Bronchial epithelial cell (primary cell): ENCODE data around the gene ZSWIM6. TPM values are rescaled to one million over a fixed set of nuclear protein-coding genes. Genes with fewer than 3 reads are reported as not detected.

ENCODE experiments used
- DNase-seq: peaks from one replicate; pipeline ENCODE4 v3.0.0-alpha.2; 2010; ENCODE audit warnings: low read depth
- FAIRE-seq: peaks from 2 replicates; lab custom pipeline; 2011; peaks lifted over from hg19 to GRCh38; lab: Jason Lieb, UNC
- H3K27me3 ChIP-seq: 2 replicates; pipeline ENCODE4 v1.5.1; 2011; ENCODE audit warnings: low read length; ENCODE audit not compliant: control insufficient read depth, insufficient read depth
- H3K36me3 ChIP-seq: 2 replicates; pipeline ENCODE4 v1.5.1; 2011; ENCODE audit warnings: low read length; ENCODE audit not compliant: control insufficient read depth, insufficient read depth
- H3K4me3 ChIP-seq: 2 replicates; pipeline ENCODE4 v1.5.1; 2011; ENCODE audit warnings: mild to moderate bottlenecking, low read depth, low read length, control low read depth
- total RNA-seq: library from RNA; depleted of rRNA; stranded (reverse); fragments of >200 nt; gene quantifications from 2 replicates; pipeline ENCODE4 v1.2.1, GENCODE V29; 2014
- TF ChIP-seq, protein P1 (sequence below): IDR thresholded peaks from 2 replicates; pipeline ENCODE4 v1.5.1; 2011; ENCODE audit warnings: mild to moderate bottlenecking, moderate library complexity, low read length, control low read depth, inconsistent platforms; ENCODE audit not compliant: insufficient read depth, severe bottlenecking

The ZSWIM6 gene
- total RNA-seq, 1 donor from 2014 or later, result 5.8 TPM

DNA sequence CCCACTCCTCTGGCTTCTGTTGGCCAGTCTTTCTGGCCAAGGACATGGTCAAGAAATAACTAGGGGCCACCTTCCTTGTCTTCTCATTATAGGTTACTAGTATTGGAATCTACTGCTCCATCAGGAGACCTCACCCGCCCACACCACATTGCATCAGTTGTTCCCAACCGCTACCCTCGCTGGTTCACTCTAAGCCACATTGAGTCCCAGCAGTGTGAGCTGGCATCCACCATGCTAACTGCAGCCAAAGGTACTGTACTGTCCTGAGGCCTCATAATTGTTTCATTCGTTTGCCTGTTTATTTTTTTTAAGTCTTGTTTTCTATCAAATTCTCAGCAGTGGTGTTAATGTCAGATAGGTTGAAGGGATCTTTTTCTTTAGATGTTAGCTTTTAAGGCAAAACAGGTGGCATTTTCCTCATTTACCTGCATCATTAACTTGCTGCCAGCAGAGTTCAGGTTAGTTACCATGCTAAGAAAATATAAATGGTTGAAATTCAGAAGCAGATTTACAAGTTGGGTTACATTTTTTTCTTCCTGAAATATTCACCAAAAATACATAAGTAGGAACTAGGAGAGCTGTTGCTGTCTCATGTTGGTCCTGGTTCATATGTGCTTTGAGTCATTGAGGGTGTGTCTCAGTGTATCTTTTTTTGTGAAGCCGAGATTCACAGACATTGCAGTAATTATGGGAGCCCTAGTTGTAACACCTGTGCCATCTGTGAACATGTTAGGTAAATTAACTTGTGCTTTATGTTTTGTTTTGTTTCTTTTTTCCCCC is 206.9 kb downstream of the ZSWIM6 start:
- DNase-seq, result peak; percentile 83
- Histone ChIP-seq H3K4me3 (no peak overlapping the region), H3K36me3 (peaks cover 19% of the 10 kb centered on the region), H3K27me3 (no peaks in the 10 kb centered on the region)
- TF ChIP-seq, protein P1, sequence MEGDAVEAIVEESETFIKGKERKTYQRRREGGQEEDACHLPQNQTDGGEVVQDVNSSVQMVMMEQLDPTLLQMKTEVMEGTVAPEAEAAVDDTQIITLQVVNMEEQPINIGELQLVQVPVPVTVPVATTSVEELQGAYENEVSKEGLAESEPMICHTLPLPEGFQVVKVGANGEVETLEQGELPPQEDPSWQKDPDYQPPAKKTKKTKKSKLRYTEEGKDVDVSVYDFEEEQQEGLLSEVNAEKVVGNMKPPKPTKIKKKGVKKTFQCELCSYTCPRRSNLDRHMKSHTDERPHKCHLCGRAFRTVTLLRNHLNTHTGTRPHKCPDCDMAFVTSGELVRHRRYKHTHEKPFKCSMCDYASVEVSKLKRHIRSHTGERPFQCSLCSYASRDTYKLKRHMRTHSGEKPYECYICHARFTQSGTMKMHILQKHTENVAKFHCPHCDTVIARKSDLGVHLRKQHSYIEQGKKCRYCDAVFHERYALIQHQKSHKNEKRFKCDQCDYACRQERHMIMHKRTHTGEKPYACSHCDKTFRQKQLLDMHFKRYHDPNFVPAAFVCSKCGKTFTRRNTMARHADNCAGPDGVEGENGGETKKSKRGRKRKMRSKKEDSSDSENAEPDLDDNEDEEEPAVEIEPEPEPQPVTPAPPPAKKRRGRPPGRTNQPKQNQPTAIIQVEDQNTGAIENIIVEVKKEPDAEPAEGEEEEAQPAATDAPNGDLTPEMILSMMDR, result no peak
- FAIRE-seq, result no peak

DNA sequence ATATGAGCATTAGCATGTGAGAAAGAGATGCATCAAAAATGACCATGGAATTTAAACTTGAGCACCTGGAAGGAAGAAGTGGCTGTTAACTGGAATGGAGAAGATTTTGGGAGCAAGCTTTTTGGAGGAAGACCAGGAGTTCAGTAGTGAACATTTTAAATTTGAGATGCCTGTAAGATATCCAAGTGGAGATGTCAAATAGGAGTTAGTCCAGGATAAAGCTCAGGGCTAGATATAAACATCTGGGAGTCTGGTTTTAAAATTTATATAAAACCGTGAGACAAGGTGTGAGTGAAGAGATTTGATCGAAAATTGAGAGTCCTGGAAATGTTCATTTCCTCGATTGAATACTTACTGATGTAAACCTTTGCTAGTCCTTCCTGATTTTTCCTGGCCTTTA is 217.5 kb downstream of the ZSWIM6 start:
- TF ChIP-seq, protein P1, result no peak
- Histone ChIP-seq H3K36me3 (no peaks in the 10 kb centered on the region), H3K27me3 (no peaks in the 10 kb centered on the region), H3K4me3 (no peak overlapping the region)
- FAIRE-seq, result no peak
- no peak for DNase-seq

DNA sequence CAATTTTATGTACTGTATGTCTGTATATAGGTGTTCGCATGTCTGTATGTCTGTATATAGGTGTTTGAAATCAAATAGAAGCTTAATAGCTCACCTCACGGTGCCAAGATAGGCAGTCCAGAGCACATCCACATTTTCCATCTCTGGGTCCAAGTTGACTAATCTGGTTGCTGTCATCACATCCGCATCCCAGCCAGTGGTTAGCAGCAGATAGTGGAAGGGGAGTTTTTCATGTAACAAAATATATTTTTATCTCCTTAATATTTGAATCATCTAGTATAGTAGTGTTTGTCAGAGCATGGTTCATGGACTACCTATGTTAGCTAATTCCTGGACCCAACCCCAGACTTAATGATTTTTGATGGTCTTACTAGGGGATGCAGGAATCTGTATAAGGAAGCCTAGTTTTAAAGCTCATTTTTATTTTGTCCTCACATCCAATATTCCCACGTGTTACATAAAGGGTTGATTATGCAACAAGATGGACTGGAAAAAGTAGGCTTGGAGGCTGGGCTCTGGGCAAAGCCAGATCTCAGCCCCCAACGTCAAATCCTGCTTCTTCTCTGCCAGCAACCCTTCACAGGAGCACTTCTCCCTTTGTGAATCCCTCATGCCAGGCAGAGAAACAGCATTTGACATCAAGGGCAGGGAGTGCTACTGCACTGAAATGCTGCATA is 219.7 kb downstream of the ZSWIM6 start:
- TF ChIP-seq, protein P1, result no peak
- H3K27me3 ChIP-seq, result no peaks in the 10 kb centered on the region
- DNase-seq (no peak), FAIRE-seq (no peak)
- H3K36me3 ChIP-seq, result no peaks in the 10 kb centered on the region
- no peak overlapping the region for H3K4me3 ChIP-seq

DNA sequence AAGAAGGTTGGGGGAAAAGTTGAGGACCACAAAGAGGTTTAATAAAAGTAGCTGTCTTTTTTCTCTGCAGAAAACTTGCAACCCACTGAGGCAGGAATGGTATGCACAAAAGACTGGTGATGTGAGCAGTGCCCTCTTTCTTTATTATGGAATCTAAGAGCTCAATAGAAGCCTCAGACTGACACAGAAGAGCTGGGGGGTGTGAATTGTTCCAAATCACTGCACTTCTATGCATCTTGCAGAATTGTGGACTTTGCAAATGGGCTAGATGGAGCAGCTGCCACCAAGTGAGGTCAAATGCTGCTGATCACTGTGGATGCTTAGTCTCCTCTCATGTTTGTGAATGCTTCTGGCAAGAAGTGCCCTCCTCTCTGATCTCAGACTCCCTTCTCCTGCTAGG is 227.1 kb downstream of the ZSWIM6 start:
- H3K4me3 ChIP-seq, result no peak overlapping the region
- no peaks in the 10 kb centered on the region for H3K36me3 ChIP-seq
- TF ChIP-seq, protein P1, result no peak
- FAIRE-seq (no peak), DNase-seq (no peak)
- H3K27me3 ChIP-seq, result no peaks in the 10 kb centered on the region

DNA sequence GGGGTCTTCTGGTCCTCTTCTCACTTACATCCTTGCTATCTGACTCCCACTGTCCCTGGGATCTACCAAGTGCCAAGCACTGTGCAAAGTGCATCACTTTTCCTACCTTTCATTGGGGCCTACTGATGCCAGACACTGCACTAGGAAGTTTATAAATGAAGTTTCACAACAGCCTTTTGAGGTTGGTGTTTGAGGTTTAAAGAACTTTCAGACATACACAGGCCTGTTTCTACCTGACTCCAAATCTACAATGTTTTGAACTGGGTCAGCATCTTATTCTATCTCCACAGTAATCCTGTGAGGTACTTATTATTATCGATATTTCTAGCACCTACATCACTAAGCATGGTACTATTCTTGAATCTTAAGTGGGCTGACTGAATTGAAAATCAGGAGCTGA is 227.7 kb downstream of the ZSWIM6 start:
- FAIRE-seq (no peak), DNase-seq (no peak)
- Histone ChIP-seq H3K36me3 (no peaks in the 10 kb centered on the region), H3K27me3 (no peaks in the 10 kb centered on the region), H3K4me3 (no peak overlapping the region)
- TF ChIP-seq, protein P1, result no peak
